HG02610 (cell line): Measurements from ENCODE around the gene PHOX2A.

Experiments
- ATAC-seq: cut with Tn5 transposase; IDR thresholded peaks from one replicate; pipeline ENCODE4 v1.9.1; 2021; ENCODE audit warnings: mild to moderate bottlenecking, moderate library complexity; ENCODE audit not compliant: unreplicated experiment

The PHOX2A gene

DNA sequence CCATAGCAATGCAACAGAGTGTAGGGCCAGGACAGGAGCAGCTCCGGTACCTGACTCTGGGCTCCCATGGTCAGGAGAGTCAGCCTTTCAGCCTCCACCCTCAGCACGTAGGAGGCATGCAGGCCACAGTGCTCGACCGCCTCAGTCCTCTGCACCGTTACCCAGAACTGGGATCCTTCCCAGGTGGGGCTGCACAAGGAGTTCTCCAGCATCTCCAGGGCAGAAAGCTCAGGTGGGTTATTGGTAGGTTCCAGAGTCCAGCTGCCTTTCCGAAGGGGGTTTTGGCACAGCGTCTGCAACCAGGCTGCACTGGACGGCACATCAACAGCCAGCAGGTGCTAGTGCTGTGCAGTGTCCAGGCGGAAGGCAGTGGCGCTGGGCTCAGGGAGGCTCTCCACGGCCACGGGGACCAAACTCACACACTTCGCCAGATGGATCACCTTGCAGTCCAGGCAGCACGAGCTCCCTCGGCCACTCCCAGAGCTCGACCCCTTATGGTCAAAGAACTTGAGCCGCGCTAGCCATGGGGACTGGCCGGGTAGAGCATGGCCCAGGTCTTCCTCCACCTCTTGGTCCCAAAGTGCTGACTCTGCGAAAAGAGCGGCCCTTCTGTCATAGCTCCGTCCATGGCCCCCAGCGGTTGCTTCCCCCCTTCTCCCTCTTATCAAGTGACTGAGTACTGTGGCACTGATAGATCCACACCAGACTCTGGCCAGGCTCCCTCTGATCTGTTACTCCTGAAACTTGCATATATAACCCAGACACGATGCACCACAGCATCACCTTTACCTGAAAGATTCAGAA is 6.9 kb upstream of the PHOX2A start:
- ATAC-seq = no peak

GRCh38 chr11:72249961-72250360 is 6.0 kb upstream of the PHOX2A start:
- ATAC-seq = no peak

- no peak for ATAC-seq
These were observed 3.6 kb upstream of the PHOX2A start for GRCh38 chr11:72247584-72247983.

DNA sequence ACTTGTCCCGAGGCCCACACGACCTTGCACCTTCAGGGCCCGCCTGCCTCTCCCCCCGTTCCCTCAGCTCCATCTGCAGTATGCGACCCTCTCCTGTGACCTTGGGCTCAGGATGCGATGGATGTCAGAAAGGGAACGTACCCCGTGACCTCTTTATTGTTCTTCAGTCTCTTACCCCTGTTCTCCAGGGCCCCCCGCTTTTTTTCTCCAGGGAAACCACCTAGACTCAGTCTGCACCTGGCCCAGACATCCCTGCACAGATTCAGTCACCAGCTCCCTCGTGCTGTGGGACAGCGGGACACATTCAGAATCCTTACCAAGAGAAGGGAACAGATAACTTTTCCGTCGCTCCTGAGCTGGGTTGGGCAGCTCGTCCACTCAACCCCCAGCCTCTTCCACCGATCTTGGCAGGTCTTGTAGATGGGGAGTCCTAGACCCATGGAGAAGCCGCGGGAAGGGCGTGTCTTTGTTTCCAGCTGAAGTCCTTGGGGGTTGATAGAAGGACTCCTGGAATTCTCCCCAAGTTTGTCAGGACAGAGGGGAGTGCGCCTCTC is 1.4 kb upstream of the PHOX2A start:
- no peak for ATAC-seq

- ATAC-seq = no peak
These were observed 636 bp upstream of the PHOX2A start for GRCh38 chr11:72244361-72245262.

DNA sequence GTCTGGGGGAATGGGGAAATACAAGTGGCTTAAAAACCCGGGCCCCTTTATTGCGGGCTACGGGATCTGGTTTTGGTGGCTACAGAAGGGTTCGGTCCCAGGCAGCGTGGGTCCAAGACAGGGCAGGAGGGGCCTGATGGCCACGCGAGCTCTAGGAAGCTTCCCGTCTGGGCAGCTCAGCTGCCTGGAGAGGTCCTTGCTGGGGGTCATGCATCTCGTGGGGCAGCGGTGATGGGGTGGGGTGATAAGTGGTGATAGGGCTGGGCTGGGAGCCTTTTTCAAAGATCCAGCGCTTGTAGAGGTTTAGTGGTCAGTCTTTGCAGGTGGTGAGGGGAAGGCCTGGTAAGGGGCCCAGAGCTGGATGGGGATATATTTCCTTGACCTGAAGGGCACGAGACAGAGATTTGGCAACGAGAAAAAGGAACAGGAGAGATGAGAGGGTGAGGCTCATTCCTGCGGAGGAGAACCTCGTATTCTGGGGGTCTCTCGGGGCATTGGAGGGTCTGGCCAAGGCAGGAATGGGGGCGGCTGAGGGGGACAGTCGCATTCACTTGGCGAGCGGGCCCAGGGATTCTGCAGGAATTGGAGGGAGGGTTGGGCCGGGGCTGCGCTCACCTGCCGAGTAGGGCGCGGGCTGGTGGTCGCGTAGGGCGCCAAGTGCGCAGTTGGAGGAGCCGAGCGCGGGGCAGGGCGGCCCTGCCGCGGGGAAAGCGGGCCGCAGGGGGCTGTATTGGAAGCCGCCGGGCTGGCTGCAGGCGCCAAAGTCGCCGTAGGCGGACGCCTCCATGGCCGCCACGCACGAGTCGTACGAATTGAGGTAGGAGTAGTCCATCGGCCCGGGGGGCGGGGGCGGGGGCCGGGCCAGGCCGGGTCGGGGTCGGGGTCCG is 560 bp downstream of the PHOX2A start:
- no peak for ATAC-seq

GRCh38 chr11:72242141-72242540 is 1.8 kb downstream of the PHOX2A start:
- no peak for ATAC-seq

GRCh38 chr11:72241291-72241781 is 2.6 kb downstream of the PHOX2A start:
- no peak for ATAC-seq

- no peak for ATAC-seq
These were observed 3.3 kb downstream of the PHOX2A start for GRCh38 chr11:72240461-72241290.

DNA sequence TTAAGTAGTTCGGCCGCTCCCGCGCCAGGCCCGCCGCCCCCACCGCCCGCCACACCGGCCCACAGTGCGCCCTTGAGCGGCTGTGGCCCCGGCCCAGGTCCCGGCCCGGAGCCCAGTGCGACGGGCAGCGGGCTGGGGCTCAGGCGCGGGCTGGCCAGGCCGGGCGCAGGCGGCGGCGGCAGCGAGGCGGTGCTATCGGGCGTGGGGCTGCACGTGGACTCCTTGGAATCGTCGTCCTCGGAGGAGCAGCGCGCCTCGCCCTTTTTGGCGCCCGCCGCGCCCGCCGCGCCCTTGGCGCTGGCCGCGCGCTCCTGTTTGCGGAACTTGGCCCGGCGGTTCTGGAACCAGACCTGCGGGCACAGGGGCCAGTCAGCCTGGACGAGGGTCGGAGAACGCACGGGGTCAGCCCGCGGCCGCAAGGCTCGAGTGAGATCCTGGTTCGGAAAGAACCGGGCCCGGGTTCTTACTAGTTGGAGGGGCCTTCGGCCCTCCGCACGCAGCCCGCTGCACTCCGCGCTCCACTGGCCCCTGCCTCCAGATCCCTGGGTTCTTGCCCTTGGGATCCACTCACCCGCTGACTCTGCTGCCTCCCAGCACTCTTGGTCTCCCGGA is 4.0 kb downstream of the PHOX2A start:
- no peak for ATAC-seq

GRCh38 chr11:72239313-72239848 is 4.6 kb downstream of the PHOX2A start:
- no peak for ATAC-seq

DNA sequence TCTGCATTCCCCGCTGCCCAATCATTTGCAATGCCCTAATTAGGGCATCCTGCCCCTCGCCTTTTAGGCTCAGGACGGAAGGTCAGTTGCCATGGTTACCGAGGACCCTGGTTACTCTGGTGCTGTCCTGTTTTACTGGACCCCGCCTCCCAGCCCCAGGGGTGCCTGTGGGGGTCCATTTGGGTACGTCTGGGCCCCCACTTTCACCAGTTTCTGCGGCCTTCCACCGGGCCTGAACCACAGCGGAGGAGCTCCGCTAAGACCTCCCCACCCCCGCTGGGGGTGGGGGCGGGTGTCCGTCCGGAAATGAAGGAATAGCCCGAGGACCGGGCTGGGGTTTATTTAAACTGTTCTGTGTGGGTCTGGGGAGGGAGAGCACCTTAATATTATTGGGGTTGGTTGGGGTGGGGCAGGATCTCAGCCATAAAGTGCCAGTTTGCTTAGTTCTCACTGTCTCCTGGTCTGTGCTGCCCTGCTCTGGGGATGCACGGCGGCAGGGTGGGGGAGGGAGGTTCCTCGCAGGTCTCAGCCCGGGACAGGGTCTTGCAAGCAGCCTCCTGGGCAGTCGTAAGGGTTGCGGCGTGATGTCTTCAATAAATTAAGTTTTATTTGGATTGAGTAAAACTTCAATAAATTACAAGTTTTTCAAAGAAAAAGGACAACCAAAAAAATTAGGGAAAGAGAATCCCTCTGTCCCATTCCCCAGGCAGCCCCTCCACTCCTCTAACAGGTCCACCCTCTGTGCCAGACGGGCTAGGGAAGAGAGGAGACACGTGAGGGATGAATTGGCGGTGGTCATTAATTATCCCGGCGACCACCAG is 5.3 kb downstream of the PHOX2A start:
- no peak for ATAC-seq

GRCh38 chr11:72238040-72238450 is 5.9 kb downstream of the PHOX2A start:
- ATAC-seq = no peak

DNA sequence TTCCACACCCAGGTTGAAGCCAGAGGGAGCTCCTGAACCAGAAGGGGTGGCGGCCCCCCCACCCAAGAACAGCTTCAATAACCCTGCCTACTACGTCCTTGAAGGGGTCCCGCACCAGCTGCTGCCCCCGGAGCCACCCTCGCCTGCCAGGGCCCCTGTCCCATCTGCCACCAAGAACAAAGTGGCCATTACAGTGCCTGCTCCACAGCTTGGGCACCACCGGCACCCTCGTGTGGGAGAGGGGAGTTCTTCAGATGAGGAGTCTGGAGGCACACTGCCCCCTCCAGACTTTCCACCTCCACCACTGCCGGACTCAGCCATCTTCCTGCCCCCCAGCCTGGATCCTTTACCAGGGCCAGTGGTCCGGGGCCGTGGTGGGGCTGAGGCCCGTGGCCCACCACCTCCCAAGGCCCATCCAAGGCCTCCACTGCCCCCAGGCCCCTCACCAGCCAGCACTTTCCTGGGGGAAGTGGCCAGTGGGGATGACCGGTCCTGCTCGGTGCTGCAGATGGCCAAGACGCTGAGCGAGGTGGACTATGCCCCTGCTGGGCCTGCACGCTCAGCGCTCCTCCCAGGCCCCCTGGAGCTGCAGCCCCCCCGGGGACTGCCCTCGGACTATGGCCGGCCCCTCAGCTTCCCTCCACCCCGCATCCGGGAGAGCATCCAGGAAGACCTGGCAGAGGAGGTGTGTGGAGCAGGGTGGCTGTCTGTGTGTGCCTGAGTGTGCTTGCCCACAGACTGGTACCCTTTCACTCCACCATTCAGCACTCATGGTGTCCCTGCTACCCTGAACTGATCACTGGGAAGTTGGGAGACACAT is 6.7 kb downstream of the PHOX2A start:
- no peak for ATAC-seq

GRCh38 chr11:72236774-72237111 is 7.2 kb downstream of the PHOX2A start:
- ATAC-seq = no peak

GRCh38 chr11:72236083-72236697 is 7.8 kb downstream of the PHOX2A start:
- ATAC-seq = no peak
